ENCODE results near the gene MLKL. TPM values are rescaled to one million over a fixed set of nuclear protein-coding genes. Genes with fewer than 3 reads are reported as not detected.

MLKL gene
- total and polyA plus RNA-seq, 2 of the 13 experiments (the other 11 are each of a cell fraction or from before 2014, with no cell fraction given) = 6.4 to 10.7 TPM

DNA sequence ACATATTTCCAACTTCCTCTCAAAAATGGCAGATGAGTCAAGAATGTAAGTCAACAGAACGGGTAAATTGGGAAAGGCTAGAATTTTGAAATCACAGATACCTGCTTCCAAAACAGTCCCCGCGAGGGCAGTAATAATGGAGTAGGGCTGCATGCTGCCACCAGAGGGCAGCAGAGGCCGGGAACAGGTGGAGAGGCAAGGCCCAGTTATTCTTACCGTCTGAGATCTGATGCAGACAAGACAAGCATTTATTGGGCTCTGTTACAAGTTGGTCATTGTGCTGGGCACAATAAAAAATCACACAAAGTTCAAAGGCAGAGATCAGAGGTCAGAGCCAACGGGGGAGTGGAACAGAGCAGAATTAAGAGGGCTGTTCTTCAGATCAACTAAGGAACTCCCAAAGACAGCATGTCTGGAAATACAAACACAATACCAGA lies 8.8 kb upstream of the MLKL start (continued):
- TF ChIP-seq, protein P1, sequence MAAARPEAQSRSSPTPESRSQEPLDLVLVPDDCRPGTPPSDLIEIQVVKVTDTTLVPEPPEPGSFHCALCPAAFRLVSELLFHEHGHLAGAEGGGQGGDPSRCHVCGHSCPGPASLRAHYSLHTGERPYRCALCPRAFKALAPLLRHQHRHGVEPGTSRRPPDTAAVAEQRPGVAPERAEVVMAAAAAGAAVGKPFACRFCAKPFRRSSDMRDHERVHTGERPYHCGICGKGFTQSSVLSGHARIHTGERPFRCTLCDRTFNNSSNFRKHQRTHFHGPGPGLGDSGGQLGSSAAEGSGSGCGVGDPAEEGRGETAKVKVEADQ (CRISPR knock-in tag; IDR thresholded peaks at IDR 0.05; ENCODE audit: borderline replicate concordance) = no peak
- TF ChIP-seq, protein P2, sequence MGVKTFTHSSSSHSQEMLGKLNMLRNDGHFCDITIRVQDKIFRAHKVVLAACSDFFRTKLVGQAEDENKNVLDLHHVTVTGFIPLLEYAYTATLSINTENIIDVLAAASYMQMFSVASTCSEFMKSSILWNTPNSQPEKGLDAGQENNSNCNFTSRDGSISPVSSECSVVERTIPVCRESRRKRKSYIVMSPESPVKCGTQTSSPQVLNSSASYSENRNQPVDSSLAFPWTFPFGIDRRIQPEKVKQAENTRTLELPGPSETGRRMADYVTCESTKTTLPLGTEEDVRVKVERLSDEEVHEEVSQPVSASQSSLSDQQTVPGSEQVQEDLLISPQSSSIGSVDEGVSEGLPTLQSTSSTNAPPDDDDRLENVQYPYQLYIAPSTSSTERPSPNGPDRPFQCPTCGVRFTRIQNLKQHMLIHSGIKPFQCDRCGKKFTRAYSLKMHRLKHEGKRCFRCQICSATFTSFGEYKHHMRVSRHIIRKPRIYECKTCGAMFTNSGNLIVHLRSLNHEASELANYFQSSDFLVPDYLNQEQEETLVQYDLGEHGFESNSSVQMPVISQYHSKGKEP (CRISPR knock-in tag; IDR thresholded peaks at IDR 0.05) = no peak
- TF ChIP-seq NR2F1 (CRISPR knock-in tag; IDR thresholded peaks at IDR 0.05) (0 out of 4 replicates have a peak, but pooled peaks of 1 of the 2 experiments have one; percentile 28), ZMYM4 (CRISPR knock-in tag; IDR thresholded peaks at IDR 0.05) (no peak), ZBTB20 (CRISPR knock-in tag; IDR thresholded peaks at IDR 0.05; ENCODE audit: borderline replicate concordance, low read depth) (no peak), ZNF547 (CRISPR knock-in tag; IDR thresholded peaks at IDR 0.05) (no peak), SOX5 (CRISPR knock-in tag; IDR thresholded peaks at IDR 0.05; ENCODE audit: borderline replicate concordance) (0 out of 2 replicates have a peak, but pooled peaks have one; percentile 20), MYC (CRISPR knock-in tag; IDR thresholded peaks at IDR 0.05; ENCODE audit: borderline replicate concordance) (no peak), ZNF232 (CRISPR knock-in tag; IDR thresholded peaks at IDR 0.05; ENCODE audit: borderline replicate concordance) (no peak; the same call in 1 of the 2 replicates), SETDB1 (CRISPR knock-in tag; IDR thresholded peaks at IDR 0.05; ENCODE audit: borderline replicate concordance) (no peak), CBX5 (CRISPR knock-in tag; IDR thresholded peaks at IDR 0.05; ENCODE audit: borderline replicate concordance) (peak; percentile 16; the same call in 1 of the 2 replicates), ZNF761 (CRISPR knock-in tag; conservative IDR thresholded peaks at IDR 0.05) (no peak), ZBTB1 (CRISPR knock-in tag; IDR thresholded peaks at IDR 0.05; ENCODE audit: borderline replicate concordance) (no peak), MZF1 (CRISPR knock-in tag; IDR thresholded peaks at IDR 0.05; ENCODE audit: borderline replicate concordance) (no peak), POGZ (CRISPR knock-in tag; IDR thresholded peaks at IDR 0.05) (0 out of 2 replicates have a peak, but pooled peaks have one; percentile 18), CBX2 (IDR thresholded peaks at IDR 0.05; ENCODE audit: low read depth, low read length) (no peak), CBX2 (CRISPR knock-in tag; IDR thresholded peaks at IDR 0.05; ENCODE audit: low read depth) (no peak), ZNF775 (CRISPR knock-in tag; IDR thresholded peaks at IDR 0.05; ENCODE audit: borderline replicate concordance) (no peak), ZNF343 (CRISPR knock-in tag; IDR thresholded peaks at IDR 0.05) (no peak), SMARCC2 (IDR thresholded peaks at IDR 0.05) (no peak), KLF6 (CRISPR knock-in tag; IDR thresholded peaks at IDR 0.05) (no peak), ZSCAN22 (CRISPR knock-in tag; IDR thresholded peaks at IDR 0.05) (no peak), ZNF713 (CRISPR knock-in tag; IDR thresholded peaks at IDR 0.05) (no peak), GABPB1 (CRISPR knock-in tag; IDR thresholded peaks at IDR 0.05) (no peak), ZNF567 (CRISPR knock-in tag; IDR thresholded peaks at IDR 0.05; ENCODE audit: borderline replicate concordance) (0 out of 2 replicates have a peak, but pooled peaks have one; percentile 8)
- TF ChIP-seq, protein P3, sequence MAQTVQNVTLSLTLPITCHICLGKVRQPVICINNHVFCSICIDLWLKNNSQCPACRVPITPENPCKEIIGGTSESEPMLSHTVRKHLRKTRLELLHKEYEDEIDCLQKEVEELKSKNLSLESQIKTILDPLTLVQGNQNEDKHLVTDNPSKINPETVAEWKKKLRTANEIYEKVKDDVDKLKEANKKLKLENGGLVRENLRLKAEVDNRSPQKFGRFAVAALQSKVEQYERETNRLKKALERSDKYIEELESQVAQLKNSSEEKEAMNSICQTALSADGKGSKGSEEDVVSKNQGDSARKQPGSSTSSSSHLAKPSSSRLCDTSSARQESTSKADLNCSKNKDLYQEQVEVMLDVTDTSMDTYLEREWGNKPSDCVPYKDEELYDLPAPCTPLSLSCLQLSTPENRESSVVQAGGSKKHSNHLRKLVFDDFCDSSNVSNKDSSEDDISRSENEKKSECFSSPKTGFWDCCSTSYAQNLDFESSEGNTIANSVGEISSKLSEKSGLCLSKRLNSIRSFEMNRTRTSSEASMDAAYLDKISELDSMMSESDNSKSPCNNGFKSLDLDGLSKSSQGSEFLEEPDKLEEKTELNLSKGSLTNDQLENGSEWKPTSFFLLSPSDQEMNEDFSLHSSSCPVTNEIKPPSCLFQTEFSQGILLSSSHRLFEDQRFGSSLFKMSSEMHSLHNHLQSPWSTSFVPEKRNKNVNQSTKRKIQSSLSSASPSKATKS (CRISPR knock-in tag; IDR thresholded peaks at IDR 0.05) = no peak
- TF ChIP-seq, protein P4, sequence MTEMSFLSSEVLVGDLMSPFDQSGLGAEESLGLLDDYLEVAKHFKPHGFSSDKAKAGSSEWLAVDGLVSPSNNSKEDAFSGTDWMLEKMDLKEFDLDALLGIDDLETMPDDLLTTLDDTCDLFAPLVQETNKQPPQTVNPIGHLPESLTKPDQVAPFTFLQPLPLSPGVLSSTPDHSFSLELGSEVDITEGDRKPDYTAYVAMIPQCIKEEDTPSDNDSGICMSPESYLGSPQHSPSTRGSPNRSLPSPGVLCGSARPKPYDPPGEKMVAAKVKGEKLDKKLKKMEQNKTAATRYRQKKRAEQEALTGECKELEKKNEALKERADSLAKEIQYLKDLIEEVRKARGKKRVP (CRISPR knock-in tag; IDR thresholded peaks at IDR 0.05) = no peak

All from HepG2 (cell line).